Caco-2 (cell line): ENCODE results near the gene TDRD9. TPM values are rescaled to one million over a fixed set of nuclear protein-coding genes. Genes with fewer than 3 reads are reported as not detected.

Experiments used
- BruUV-seq: library from RNA; stranded (reverse); fragments of 400-500 nt; replicated peaks from 2 replicates; lab custom pipeline; 2021; lab: Mats Ljungman, UMichigan
- CTCF ChIA-PET: fragments of 300-600 bp; sonication (Branson Sonifier 250); formaldehyde crosslinking; loops from one replicate; lab custom pipeline; 2022; ENCODE audit warnings: antibody characterized with exemption; lab: Charles Lee
- POLR2A ChIA-PET: fragments of 300-600 bp; sonication (Branson Sonifier 250); formaldehyde crosslinking; loops from one replicate; lab custom pipeline; 2022; ENCODE audit warnings: antibody characterized with exemption; lab: Charles Lee
- DNase-seq, 2 experiments: peaks; one replicate each; pipeline versions ENCODE4 v3.0.0 to v3.0.0-alpha.2; 2020 to 2022
- H3K27me3 ChIP-seq: replicated peaks from 2 replicates; pipeline ENCODE4 v1.6.0; 2011; ENCODE audit warnings: low read length; ENCODE audit not compliant: control insufficient read depth, insufficient read depth
- H3K36me3 ChIP-seq: 2 replicates; pipeline ENCODE4 v1.5.1; 2011; ENCODE audit warnings: low read length; ENCODE audit not compliant: control insufficient read depth, insufficient read depth
- H3K4me1 ChIP-seq: fragments of 250-450 bp; sonication (Bioruptor Pico); 2 replicates; pipeline ENCODE4 v1.5.1; 2020; ENCODE audit warnings: mild to moderate bottlenecking
- H3K4me3 ChIP-seq: 2 replicates; pipeline ENCODE4 v1.5.1; 2011; ENCODE audit warnings: low read depth, mild to moderate bottlenecking, control low read depth, low read length
- H3K9me3 ChIP-seq: fragments of 250-450 bp; sonication (Bioruptor Pico); 2 replicates; pipeline ENCODE4 v1.5.1; 2020; ENCODE audit warnings: mild to moderate bottlenecking, moderate library complexity
- H3K27ac Mint-ChIP-seq: one replicate; pipeline ENCODE4 v1.8.0; 2022; ENCODE audit warnings: mixed read lengths; ENCODE audit not compliant: unreplicated experiment
- H3K27me3 Mint-ChIP-seq: one replicate; pipeline ENCODE4 v1.8.0; 2022; ENCODE audit warnings: mixed read lengths; ENCODE audit not compliant: insufficient read depth, unreplicated experiment
- H3K36me3 Mint-ChIP-seq: one replicate; pipeline ENCODE4 v1.8.0; 2022; ENCODE audit warnings: mild to moderate bottlenecking, mixed read lengths; ENCODE audit not compliant: insufficient read depth, unreplicated experiment
- H3K4me1 Mint-ChIP-seq: one replicate; pipeline ENCODE4 v1.8.0; 2022; ENCODE audit warnings: low read depth, mixed read lengths; ENCODE audit not compliant: unreplicated experiment
- H3K4me3 Mint-ChIP-seq: one replicate; pipeline ENCODE4 v1.8.0; 2022; ENCODE audit warnings: mild to moderate bottlenecking, moderate library complexity, mixed read lengths; ENCODE audit not compliant: unreplicated experiment
- H3K9me3 Mint-ChIP-seq: one replicate; pipeline ENCODE4 v1.8.0; 2022; ENCODE audit warnings: mixed read lengths; ENCODE audit not compliant: unreplicated experiment
- intact Hi-C: fragments of 100-400 bp; cut with micrococcal nuclease; formaldehyde crosslinking; loops from one replicate; pipeline ENCODE4 v1.10.0; 2022; ENCODE audit not compliant: unreplicated experiment
- total RNA-seq: library from RNA; stranded (reverse); gene quantifications from 2 replicates; pipeline ENCODE4 v1.2.3, GENCODE V29; 2022
- TF ChIP-seq, protein P1 (sequence below), 2 experiments: fragments of 200-600 bp in 1 of 2; IDR thresholded peaks; 1 replicate in 1 of 2; 2 replicates in 1 of 2; pipeline versions ENCODE4 v1.5.1 to v1.8.0; 2011 to 2022; ENCODE audit warnings: antibody characterized with exemption in 1 of 2, control low read depth in 1 of 2, inconsistent platforms in 1 of 2, low read depth in 1 of 2, low read length in 1 of 2, mild to moderate bottlenecking in 1 of 2, moderate library complexity in 1 of 2; ENCODE audit not compliant: insufficient read depth in 1 of 2, severe bottlenecking in 1 of 2, unreplicated experiment in 1 of 2

The TDRD9 gene
- total RNA-seq, 1 experiment from 2014 or later, result not detected

DNA sequence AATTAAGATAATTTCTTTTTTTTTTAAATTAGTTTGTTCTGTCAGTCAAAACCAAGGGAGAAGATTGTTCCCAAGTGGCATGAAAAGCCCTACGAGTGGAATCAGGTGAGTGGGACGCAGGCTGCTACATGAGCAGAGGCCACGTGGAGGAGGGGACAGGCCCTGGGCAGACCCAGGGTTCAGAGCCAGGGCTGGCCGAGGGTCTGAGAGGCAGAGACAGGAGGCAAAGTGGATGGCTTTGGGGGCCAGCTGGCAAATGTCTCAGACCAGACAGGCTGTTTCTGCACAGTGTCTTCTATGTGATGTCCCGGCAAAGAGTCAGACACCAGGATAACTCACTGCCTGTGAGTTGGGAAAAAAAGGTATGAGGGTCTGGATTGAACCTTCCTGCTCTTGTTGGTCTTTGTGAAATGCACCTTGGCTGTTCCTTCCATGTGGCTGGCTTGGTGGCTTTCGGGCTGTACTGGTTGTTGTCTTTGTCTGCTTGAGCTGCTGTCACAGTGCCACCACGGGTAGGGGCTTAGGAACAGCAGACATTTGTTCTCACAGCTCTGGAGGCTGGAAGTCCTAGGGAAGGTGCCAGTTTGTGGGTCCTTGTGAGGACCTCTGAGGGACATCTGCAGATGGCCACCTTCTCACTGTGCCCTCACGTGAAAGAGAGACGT is 121.5 kb downstream of the TDRD9 start:
- no peaks in the 10 kb centered on the region for H3K4me1 Mint-ChIP-seq
- ChIA-PET POLR2A (no interaction called here), CTCF (interaction anchor here (0.9 kb wide), 1 partner anchor 104 kb away, joined by 3 read pairs; no protein-coding TSS in a partner anchor)
- no peak overlapping the region for H3K4me3 Mint-ChIP-seq
- H3K27me3 ChIP-seq, result no peaks in the 10 kb centered on the region
- H3K36me3 ChIP-seq, result no peaks in the 10 kb centered on the region
- H3K27ac Mint-ChIP-seq, result no peak overlapping the region
- intact Hi-C loops, result no loop called here
- no peaks in the 10 kb centered on the region for H3K9me3 Mint-ChIP-seq
- TF ChIP-seq, protein P1, sequence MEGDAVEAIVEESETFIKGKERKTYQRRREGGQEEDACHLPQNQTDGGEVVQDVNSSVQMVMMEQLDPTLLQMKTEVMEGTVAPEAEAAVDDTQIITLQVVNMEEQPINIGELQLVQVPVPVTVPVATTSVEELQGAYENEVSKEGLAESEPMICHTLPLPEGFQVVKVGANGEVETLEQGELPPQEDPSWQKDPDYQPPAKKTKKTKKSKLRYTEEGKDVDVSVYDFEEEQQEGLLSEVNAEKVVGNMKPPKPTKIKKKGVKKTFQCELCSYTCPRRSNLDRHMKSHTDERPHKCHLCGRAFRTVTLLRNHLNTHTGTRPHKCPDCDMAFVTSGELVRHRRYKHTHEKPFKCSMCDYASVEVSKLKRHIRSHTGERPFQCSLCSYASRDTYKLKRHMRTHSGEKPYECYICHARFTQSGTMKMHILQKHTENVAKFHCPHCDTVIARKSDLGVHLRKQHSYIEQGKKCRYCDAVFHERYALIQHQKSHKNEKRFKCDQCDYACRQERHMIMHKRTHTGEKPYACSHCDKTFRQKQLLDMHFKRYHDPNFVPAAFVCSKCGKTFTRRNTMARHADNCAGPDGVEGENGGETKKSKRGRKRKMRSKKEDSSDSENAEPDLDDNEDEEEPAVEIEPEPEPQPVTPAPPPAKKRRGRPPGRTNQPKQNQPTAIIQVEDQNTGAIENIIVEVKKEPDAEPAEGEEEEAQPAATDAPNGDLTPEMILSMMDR (IDR thresholded peaks at IDR 0.05; ENCODE audit: insufficient read depth in 1 of 2, low read depth in 1 of 2, low read length in 1 of 2, severe bottlenecking in 1 of 2, unreplicated experiment in 1 of 2), result no peak
- no peaks in the 10 kb centered on the region for H3K9me3 ChIP-seq
- no peaks in the 10 kb centered on the region for H3K36me3 Mint-ChIP-seq
- peaks cover 16% of the 10 kb centered on the region for H3K27me3 Mint-ChIP-seq
- H3K4me3 ChIP-seq, result no peak overlapping the region
- no TSS peak for BruUV-seq
- no peak for DNase-seq
- H3K4me1 ChIP-seq, result no peaks in the 10 kb centered on the region

DNA sequence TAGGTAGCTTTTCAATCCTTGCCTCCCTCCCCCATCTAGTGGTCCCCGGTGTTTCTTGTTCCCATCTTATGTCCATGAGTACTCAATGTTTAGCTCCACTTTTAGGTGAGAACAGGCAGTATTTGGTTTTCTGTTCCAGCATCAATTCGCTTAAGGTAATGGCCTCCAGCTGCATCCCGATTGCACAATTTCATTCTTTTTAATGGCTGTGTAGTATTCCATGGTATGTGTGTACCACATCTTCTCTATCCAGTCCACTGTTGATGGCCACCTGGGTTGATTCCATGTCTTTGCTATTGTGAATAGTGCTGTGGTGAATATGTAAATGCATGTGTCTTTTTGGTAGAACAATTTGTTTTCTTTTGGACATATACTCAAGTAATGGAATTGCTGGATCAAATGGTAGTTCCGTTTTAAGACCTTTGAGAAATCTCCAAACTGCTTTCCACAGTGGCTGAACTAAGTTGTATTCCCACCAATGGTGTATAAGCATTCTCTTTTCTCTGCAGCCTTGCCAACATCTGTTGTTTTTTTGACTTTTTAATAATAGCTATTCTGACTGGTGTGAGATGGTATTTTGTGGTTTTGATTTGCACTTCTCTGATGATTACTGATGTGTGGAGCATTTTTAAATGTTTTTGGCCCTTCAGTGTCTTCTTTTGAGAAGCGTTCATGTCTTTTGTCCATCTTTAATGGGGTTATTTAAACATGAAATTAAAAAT is 123.0 kb downstream of the TDRD9 start:
- Histone ChIP-seq H3K4me3 (no peak overlapping the region), H3K9me3 (no peaks in the 10 kb centered on the region), H3K27me3 (no peaks in the 10 kb centered on the region), H3K36me3 (no peaks in the 10 kb centered on the region), H3K4me1 (no peaks in the 10 kb centered on the region)
- intact Hi-C loops, result no loop called here
- Mint-ChIP-seq H3K9me3 (no peaks in the 10 kb centered on the region), H3K4me3 (no peak overlapping the region), H3K27ac (no peak overlapping the region), H3K27me3 (peaks cover 22% of the 10 kb centered on the region), H3K36me3 (no peaks in the 10 kb centered on the region), H3K4me1 (no peaks in the 10 kb centered on the region)
- ChIA-PET POLR2A (no interaction called here), CTCF (no interaction called here)
- no peak for DNase-seq
- BruUV-seq, result no TSS peak
- TF ChIP-seq, protein P1 (IDR thresholded peaks at IDR 0.05; ENCODE audit: insufficient read depth in 1 of 2, low read depth in 1 of 2, low read length in 1 of 2, severe bottlenecking in 1 of 2, unreplicated experiment in 1 of 2), result no peak

DNA sequence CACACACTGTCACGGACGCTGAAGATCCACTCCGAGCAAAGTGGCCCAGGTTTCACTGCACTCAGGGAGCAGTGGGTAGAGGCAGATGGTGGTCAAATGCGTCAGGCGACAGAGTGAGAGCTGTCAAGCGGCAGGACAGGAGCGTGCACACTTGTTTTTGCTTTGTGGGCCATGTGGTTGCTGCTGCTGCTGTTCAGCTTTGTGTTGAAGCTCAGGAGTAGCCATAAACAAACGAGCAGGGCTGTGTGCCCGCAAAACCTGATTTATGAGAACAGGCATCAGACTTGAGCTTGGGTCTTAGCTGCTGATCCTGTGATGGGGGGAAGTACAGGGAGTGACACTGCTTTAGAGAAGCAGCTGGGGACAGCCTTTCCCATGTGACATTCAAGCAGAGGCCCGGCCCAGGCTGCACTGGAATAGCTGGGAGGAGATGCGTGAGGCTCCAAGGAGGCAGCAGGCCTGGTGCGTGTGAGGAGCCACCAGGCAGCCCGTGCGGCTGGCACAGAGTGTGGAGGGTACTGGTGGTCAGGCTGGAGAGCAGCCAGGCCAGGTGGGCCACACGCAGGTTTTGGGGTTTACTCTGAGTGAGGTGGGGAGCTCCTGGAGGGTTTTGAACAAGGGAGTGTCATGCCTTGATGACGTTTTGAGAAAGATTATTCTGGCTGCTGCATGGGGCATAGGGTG is 126.1 kb downstream of the TDRD9 start:
- TF ChIP-seq, protein P1 (IDR thresholded peaks at IDR 0.05; ENCODE audit: insufficient read depth in 1 of 2, low read depth in 1 of 2, low read length in 1 of 2, severe bottlenecking in 1 of 2, unreplicated experiment in 1 of 2), result no peak
- Mint-ChIP-seq H3K27ac (no peak overlapping the region), H3K27me3 (peaks cover 36% of the 10 kb centered on the region), H3K4me1 (no peaks in the 10 kb centered on the region), H3K9me3 (no peaks in the 10 kb centered on the region), H3K4me3 (no peak overlapping the region), H3K36me3 (no peaks in the 10 kb centered on the region)
- H3K9me3 ChIP-seq, result no peaks in the 10 kb centered on the region
- H3K4me1 ChIP-seq, result no peaks in the 10 kb centered on the region
- intact Hi-C loops, result no loop called here
- ChIA-PET POLR2A (no interaction called here), CTCF (no interaction called here)
- no peak overlapping the region for H3K4me3 ChIP-seq
- no TSS peak for BruUV-seq
- no peak for DNase-seq
- no peaks in the 10 kb centered on the region for H3K36me3 ChIP-seq
- H3K27me3 ChIP-seq, result no peaks in the 10 kb centered on the region
